DND-41 (cell line): Measurements from ENCODE around the gene PRR36.

Source experiments
- ATAC-seq: fragments of 200-7000 bp; cut with Tn5 transposase; 3 replicates; pipeline ENCODE4 v1.9.1; 2021; ENCODE audit warnings: low read depth; ENCODE audit not compliant: insufficient read depth
- DNase-seq: peaks from one replicate; pipeline ENCODE4 v3.0.0-alpha.2; 2020
- H2AFZ ChIP-seq: 2 replicates; pipeline ENCODE4 v1.6.0; 2012; ENCODE audit warnings: low read depth, low read length
- H3K27ac ChIP-seq: 2 replicates; pipeline ENCODE4 v1.5.1; 2012; ENCODE audit warnings: low read length, inconsistent platforms
- H3K27me3 ChIP-seq: fragments of 200-600 bp; sonication (generic); 2 replicates; pipeline ENCODE4 v1.6.0; 2012; ENCODE audit warnings: low read length, mild to moderate bottlenecking, inconsistent platforms; ENCODE audit not compliant: insufficient read depth, poor library complexity
- H3K36me3 ChIP-seq: 2 replicates; pipeline ENCODE4 v1.5.1; 2012; ENCODE audit warnings: low read length, inconsistent platforms; ENCODE audit not compliant: insufficient read depth
- H3K4me1 ChIP-seq: 2 replicates; pipeline ENCODE4 v1.5.1; 2012; ENCODE audit warnings: mild to moderate bottlenecking, low read length; ENCODE audit not compliant: insufficient read depth
- H3K4me2 ChIP-seq: 2 replicates; pipeline ENCODE4 v1.6.0; 2012; ENCODE audit warnings: mild to moderate bottlenecking, moderate library complexity, low read length, inconsistent platforms; ENCODE audit not compliant: insufficient read depth
- H3K4me3 ChIP-seq, 2 experiments: fragments of 200-600 bp in 1 of 2; shearing (Covaris generic) in 1 of 2; 2 replicates each; pipeline ENCODE4 v1.5.1; 2012 to 2016; ENCODE audit warnings: inconsistent platforms in 2 of 2, low read length in 2 of 2, mild to moderate bottlenecking in 2 of 2, low read depth in 1 of 2, moderate library complexity in 1 of 2
- H3K79me2 ChIP-seq: 2 replicates; pipeline ENCODE4 v1.6.0; 2012; ENCODE audit warnings: low read length, inconsistent platforms; ENCODE audit not compliant: insufficient read depth
- H3K9ac ChIP-seq: 2 replicates; pipeline ENCODE4 v1.6.0; 2012; ENCODE audit warnings: low read depth, mild to moderate bottlenecking, inconsistent platforms, low read length, moderate library complexity
- H3K9me3 ChIP-seq: 2 replicates; pipeline ENCODE4 v1.5.1; 2012; ENCODE audit warnings: low read length, moderate library complexity, mild to moderate bottlenecking, inconsistent platforms; ENCODE audit not compliant: insufficient read depth, severe bottlenecking
- H4K20me1 ChIP-seq: 2 replicates; pipeline ENCODE4 v1.6.0; 2012; ENCODE audit warnings: low read length; ENCODE audit not compliant: insufficient read depth
- CTCF ChIP-seq: IDR thresholded peaks from 2 replicates; pipeline ENCODE4 v1.5.1; 2012; ENCODE audit warnings: borderline replicate concordance, low read length, moderate library complexity, mild to moderate bottlenecking; ENCODE audit not compliant: poor library complexity, severe bottlenecking; ENCODE audit errors: extremely low read depth
- EZH2 ChIP-seq: IDR thresholded peaks from 3 replicates; pipeline ENCODE4 v1.6.1; 2012; ENCODE audit warnings: borderline replicate concordance, low read depth, mild to moderate bottlenecking, moderate library complexity, low read length, inconsistent platforms; ENCODE audit not compliant: severe bottlenecking

PRR36 gene

DNA sequence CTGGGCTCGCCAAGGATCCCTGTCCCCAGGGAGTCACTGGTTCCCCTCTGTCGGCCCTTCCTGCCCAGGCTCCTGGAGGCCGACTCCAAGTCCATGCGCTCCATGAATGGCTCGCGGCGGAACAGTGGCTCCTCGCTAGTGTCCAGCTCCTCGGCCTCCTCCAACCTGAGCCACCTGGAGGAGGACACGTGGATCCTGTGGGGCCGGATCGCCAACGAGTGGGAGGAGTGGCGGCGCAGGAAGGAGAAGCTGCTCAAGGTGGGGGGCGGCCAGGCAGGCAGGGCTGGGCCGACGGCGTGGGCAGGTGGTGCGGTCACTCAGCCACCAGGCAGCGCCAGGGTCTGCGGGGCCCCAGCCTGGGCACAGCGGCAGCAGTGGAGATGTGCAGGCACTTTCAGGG is 26.5 kb downstream of the PRR36 start:
- Histone ChIP-seq H4K20me1 (peaks cover 14% of the 10 kb centered on the region), H2AFZ (no peak overlapping the region), H3K9ac (no peak overlapping the region), H3K27ac (no peak overlapping the region), H3K4me1 (no peaks in the 10 kb centered on the region), H3K36me3 (no peaks in the 10 kb centered on the region), H3K4me2 (no peak overlapping the region), H3K27me3 (no peaks in the 10 kb centered on the region), H3K9me3 (no peaks in the 10 kb centered on the region), H3K79me2 (0 out of 2 replicates have a peak, but pooled peaks cover 5% of the 10 kb centered on the region), H3K4me3 (no peak overlapping the region)
- TF ChIP-seq CTCF = no peak
- TF ChIP-seq EZH2 = no peak
- DNase-seq (no peak), ATAC-seq (no peak)

- H3K4me2 ChIP-seq = no peak overlapping the region
- H2AFZ ChIP-seq = no peak overlapping the region
- no peaks in the 10 kb centered on the region for H3K36me3 ChIP-seq
- no peaks in the 10 kb centered on the region for H3K9me3 ChIP-seq
- ATAC-seq (no peak), DNase-seq (no peak)
- TF ChIP-seq CTCF (no peak), EZH2 (no peak)
- no peaks in the 10 kb centered on the region for H3K4me1 ChIP-seq
- no peak overlapping the region for H3K9ac ChIP-seq
- no peak overlapping the region for H3K27ac ChIP-seq
- H4K20me1 ChIP-seq = peaks cover 17% of the 10 kb centered on the region
- H3K27me3 ChIP-seq = no peaks in the 10 kb centered on the region
- peaks cover 15% of the 10 kb centered on the region; the same call in 1 of the 2 replicates for H3K79me2 ChIP-seq
- no peak overlapping the region for H3K4me3 ChIP-seq
Measured at GRCh38 chr19:7846155-7846646, 28.0 kb downstream of the PRR36 start.

GRCh38 chr19:7845390-7846154 is 28.6 kb downstream of the PRR36 start:
- Histone ChIP-seq H3K27me3 (no peaks in the 10 kb centered on the region), H3K79me2 (peaks cover 15% of the 10 kb centered on the region; the same call in 1 of the 2 replicates), H3K9ac (no peak overlapping the region), H4K20me1 (peaks cover 23% of the 10 kb centered on the region), H3K36me3 (no peaks in the 10 kb centered on the region), H2AFZ (no peak overlapping the region), H3K27ac (no peak overlapping the region), H3K4me2 (no peak overlapping the region), H3K4me1 (no peaks in the 10 kb centered on the region), H3K4me3 (no peak overlapping the region), H3K9me3 (no peaks in the 10 kb centered on the region)
- DNase-seq (no peak), ATAC-seq (no peak)
- TF ChIP-seq EZH2 (no peak), CTCF (no peak)
